SU-DHL-6 (cell line): ENCODE data around the gene RBM20.

Source experiments
- CTCF ChIP-seq: fragments of 200-600 bp; sonication (generic); IDR thresholded peaks from one replicate; pipeline ENCODE4 v1.5.1; 2017; ENCODE audit warnings: antibody characterized with exemption, mild to moderate bottlenecking, low read length, moderate library complexity; ENCODE audit not compliant: insufficient read depth, poor library complexity, severe bottlenecking
- EZH2phosphoT487 ChIP-seq: fragments of 200-600 bp; sonication (generic), shearing (Covaris generic); conservative IDR thresholded peaks from 2 replicates; pipeline ENCODE4 v1.6.1; 2018; ENCODE audit warnings: mild to moderate bottlenecking, antibody characterized with exemption, low read length, moderate library complexity, mixed read lengths

- no peak for TF ChIP-seq CTCF
- TF ChIP-seq EZH2phosphoT487: no peak
Observed at GRCh38 chr10:110695539-110695886, 51.4 kb downstream of the RBM20 start.
